Stimulated activated CD4-positive, alpha-beta T cell treated with anti-CD3 and anti-CD28 coated beads, Interleukin-12 subunit alpha, Interleukin-12 subunit beta, amount 100 ng/mL, for 24 hours (primary cell): ENCODE measurements around the gene CHAC1.

ENCODE experiments used
- DNase-seq, 2 experiments: peaks; one replicate each; pipeline ENCODE4 v3.0.0-alpha.2; 2020; ENCODE audit warnings: low read depth in 2 of 2

CHAC1 gene

GRCh38 chr15:40923551-40923950 is 29.7 kb upstream of the CHAC1 start:
- no peak for DNase-seq

DNA sequence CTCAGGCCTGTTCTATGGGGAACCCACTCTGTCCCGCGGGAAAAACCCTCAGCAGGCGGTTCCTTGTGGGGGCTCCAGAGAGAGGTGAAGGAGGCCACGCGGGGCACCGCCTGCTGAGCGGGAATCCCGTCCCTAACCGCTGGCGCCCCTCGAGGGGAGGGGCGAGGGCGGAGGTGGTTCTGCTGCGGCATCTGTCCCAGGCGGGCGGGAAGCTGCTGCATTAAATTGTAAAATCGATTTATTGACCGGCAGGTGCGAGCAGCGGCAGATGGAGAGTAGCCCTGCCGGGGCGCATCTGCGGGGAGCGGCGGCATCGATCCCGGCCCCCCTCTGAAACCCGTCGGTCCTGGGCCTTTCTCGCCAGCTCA is 27.8 kb upstream of the CHAC1 start:
- DNase-seq = no peak

- no peak for DNase-seq
Measured at GRCh38 chr15:40925863-40926658, 27.2 kb upstream of the CHAC1 start.

GRCh38 chr15:40926659-40927494 is 26.4 kb upstream of the CHAC1 start:
- DNase-seq = no peak

DNA sequence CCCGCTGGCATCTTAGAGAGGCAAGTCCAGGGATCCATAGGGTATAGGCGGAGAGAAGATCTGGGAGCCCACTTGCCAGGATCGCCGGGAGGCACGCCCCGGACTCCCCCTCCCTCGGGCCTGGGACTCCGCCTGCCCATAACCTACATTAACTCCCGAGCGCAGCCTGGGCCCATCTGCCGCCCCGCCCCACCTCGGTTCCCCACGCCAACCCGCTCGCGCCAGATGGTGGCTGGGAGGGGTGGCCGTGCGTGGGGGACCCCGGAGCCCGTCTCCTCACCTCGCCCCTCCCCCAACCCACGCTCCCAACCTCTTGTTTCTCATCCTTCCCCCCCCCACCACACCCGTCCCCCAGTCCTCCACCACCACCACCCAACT is 25.8 kb upstream of the CHAC1 start:
- DNase-seq = no peak

DNA sequence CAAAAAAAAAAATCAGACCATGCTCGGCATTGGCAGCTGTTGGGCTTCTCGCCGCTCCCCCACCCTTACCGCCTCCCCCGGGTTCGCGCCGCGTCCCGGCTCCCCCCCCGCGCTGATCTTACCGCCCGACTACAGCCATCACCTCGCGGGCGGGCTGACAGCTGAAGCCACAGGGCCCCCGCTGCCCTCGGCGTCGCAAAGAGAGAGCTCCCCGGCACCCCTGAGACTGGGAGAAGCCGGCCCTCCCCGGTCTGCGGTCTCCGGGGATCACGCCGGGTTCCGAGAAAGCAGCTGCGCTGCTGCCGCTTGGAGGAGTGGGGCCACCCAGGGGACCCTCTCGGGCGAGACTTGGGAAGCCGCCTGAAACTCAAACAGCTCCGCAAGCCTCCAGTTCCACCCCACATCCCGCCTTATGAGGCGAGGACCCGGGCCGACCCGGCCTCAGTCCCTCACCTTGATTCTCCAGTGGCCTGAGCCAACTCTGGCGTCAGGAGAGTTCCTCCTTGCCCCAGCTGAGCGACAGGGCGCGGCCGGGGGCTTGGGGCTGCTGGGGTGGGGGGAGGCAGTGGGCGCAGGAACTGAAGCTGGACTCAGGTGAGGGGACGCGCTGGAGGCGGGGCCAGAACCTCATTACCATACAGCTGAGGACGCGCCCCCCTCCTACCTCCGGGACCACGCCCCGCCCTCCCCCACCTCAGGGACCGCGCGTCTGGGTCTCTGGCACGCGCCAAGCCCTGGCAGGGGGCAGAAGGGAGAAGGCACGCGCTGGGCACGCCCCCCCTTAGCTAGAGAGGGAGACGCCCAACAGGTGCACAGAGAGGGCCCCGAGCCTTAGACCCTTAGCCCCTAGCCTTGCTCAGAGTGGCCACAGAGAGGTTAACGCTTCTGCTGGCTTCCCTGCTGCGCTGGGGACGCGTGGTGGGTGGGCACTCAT is 25.1 kb upstream of the CHAC1 start:
- no peak for DNase-seq

DNA sequence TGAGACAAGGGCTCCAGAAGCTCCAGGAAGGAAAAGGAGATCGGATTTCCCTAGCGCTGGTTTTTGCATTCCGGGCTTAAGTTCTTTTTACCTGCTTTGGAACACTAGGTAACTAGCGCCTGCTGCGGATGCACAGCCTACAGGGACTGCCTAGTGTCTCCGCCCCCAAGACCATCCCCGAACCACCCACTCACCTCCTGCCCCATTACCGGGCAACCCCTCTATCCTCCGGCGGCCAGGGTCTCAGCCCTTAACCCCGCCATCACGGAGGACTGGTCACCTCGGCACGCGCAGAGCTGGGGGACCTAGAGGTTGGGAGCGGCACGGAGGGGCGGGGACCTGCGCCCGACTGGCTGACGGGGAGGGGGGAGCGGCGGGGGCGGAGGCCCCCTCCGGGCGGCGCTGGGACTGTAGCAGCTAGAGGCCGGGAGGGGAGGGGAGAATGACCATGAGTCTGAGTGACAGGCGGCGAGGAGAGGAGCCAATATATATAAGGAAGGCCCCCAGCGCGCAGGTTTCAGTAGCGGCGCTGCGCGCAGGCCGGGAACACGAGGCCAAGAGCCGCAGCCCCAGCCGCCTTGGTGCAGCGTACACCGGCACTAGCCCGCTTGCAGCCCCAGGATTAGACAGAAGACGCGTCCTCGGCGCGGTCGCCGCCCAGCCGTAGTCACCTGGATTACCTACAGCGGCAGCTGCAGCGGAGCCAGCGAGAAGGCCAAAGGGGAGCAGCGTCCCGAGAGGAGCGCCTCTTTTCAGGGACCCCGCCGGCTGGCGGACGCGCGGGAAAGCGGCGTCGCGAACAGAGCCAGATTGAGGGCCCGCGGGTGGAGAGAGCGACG is 24.2 kb upstream of the CHAC1 start, which contains the start of gene DLL4:
DLL4 (plus strand) TSS at position 520 of the 839 bp plus-strand sequence. CDS start 329 bp downstream, outside the sequence.
- DNase-seq = no peak

DNA sequence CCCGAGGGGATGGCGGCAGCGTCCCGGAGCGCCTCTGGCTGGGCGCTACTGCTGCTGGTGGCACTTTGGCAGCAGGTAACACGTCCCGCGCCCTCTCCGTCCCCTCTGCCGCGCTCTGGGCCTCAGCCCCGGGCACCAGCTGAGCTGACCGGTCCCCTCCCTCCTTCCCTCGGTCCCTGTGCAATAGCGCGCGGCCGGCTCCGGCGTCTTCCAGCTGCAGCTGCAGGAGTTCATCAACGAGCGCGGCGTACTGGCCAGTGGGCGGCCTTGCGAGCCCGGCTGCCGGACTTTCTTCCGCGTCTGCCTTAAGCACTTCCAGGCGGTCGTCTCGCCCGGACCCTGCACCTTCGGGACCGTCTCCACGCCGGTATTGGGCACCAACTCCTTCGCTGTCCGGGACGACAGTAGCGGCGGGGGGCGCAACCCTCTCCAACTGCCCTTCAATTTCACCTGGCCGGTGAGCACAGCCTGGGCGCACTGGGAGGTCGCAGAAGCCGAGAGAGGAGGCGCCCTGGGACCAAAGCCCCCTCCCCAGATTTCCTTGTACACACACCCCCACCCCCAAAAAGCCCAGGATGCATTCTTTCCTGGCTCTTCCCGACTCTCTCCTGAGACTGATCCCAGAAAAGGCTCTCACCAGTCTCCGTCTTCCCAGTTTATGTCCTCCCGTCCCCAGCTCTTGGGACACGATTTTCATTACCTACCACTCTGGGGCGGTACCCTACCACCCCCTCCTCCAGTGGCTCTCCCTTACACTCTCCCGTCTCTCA is 23.4 kb upstream of the CHAC1 start:
- no peak for DNase-seq

DNA sequence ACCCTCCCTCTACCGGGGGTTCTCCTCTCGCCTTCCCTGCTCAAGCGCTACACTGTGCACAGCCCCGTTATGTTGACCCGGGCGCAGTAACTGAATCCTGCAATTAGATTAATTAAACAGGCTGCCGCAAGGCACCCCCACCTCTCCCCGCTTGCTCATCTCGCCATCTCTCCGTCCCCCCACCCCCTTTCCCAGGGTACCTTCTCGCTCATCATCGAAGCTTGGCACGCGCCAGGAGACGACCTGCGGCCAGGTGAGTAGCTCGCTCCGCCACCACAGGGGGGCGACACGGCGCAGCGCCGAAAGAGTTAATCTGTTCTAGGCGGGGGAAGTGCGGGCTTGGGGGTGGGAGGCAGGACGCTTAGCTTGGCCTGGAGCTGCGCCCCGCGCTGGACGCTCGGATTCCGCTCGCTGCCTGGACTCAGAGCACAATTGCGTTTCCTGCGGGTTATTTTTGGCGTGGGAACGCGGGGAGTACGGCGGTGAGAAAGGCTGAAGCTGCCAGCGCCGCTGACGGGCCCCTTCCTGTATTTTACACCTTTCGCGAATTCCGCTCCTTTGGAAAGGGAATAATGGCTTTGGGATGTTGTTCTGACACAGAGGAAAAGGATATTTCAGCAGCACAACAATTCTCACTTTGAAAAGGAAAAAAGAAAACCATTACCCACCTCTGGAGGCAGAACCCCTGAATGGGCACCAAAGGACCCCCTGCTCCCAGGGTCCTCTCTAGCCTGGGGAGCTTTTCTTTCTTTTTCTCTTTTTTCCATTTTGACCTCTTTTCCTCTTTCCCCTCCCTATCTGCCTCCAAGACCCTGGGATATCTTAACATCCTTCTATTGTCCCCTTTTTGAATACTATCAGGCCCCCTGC is 22.6 kb upstream of the CHAC1 start:
- DNase-seq = peak in 1 of 2 experiments; percentile 45

DNA sequence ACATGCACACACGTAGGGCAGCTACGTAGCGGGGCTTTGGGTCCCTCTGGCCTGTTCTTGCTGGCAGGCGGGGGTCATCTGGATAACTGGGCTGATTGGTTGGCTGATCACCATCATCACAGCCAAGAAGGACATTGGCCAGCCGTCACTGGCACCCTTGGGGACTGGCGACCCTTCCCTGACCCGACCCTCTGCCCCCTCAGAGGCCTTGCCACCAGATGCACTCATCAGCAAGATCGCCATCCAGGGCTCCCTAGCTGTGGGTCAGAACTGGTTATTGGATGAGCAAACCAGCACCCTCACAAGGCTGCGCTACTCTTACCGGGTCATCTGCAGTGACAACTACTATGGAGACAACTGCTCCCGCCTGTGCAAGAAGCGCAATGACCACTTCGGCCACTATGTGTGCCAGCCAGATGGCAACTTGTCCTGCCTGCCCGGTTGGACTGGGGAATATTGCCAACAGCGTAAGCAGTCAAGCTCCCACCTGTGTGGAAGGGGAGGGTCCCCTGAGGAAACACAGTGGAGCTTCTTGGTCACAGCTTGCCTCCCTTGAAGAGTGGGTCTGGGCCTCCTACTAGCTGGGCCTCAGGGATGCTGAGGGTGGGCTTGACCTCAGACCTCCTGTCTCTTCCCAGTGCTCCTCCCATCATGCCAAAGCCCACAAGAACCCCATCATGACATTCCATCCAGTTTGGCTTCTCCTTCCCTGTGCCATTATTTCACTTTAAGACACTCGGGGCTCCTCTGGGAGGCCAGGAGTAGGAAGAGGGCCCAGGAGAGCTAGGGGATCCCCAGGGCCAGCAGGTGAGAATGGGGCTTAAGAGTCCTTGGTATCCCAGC is 21.8 kb upstream of the CHAC1 start:
- no peak for DNase-seq

GRCh38 chr15:40932156-40932555 is 21.1 kb upstream of the CHAC1 start:
- no peak for DNase-seq

DNA sequence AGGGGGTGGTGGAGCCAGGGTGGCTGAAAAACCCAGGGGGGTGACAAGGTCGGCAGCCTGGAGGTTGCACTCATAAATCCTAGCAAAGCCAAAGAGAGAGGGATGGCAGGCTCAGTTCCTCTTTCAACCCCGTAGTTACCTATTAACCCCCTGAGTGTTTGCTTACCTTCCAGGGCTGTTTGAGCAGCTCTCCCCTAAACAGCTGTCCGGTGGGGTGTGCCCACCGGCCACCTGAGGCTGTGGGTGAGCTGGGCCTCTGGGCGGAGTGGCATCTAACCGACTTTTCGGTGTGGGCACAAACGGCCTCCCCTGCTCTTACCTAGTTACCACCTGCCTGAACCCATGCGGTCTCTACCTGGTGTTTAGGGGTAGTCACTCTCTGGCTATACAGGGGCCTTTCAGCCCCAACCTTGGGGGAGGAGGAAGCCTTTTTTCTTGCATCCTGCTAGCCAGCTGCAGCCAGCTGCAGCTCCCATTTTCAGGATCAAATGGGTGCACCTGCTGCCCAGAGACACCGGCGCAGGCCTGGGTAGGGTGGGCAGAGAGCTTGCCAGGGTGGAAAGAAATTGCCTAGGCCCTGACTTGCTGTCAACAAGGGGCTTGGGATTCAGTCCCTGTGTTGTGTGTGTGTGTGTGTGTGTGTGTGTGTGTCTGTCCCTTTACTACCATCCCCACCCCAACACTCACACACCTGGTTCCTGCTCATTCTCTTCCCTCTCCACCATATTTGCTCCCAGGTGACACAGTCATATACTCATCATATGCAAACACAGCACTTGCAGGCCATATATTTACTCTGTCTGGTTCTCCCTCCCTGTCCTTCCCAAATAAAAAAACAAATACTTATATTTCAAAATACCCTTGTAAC is 20.4 kb upstream of the CHAC1 start:
- DNase-seq = no peak

DNA sequence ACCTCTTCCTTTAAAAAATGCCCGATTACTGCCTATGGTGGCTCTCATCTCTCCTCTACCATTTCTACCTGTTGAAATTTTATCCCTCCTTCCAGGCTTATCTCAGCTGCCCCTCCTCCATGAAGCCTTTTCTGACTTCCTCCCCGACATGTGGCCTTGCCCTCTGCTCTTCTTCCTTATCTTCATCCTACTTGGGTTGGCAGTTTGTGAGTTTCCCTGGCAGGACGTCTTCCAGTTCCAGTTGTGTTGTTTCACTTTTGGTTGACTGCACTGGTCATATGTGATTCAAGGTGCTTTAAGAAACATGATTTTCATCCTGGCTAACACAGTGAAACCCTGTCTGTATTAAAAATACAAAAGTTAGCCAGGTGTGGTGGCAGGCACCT is 19.8 kb upstream of the CHAC1 start:
- no peak for DNase-seq

- DNase-seq = no peak
Measured at GRCh38 chr15:40934457-40934856, 18.8 kb upstream of the CHAC1 start.

DNA sequence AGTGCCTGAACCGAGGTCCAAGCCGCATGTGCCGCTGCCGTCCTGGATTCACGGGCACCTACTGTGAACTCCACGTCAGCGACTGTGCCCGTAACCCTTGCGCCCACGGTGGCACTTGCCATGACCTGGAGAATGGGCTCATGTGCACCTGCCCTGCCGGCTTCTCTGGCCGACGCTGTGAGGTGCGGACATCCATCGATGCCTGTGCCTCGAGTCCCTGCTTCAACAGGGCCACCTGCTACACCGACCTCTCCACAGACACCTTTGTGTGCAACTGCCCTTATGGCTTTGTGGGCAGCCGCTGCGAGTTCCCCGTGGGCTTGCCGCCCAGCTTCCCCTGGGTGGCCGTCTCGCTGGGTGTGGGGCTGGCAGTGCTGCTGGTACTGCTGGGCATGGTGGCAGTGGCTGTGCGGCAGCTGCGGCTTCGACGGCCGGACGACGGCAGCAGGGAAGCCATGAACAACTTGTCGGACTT is 17.0 kb upstream of the CHAC1 start:
- DNase-seq = no peak

- DNase-seq = no peak
Measured at GRCh38 chr15:40936709-40937666, 16.3 kb upstream of the CHAC1 start.
